ENCODE data around the gene DTD2. TPM values are rescaled to one million over a fixed set of nuclear protein-coding genes. Genes with fewer than 3 reads are reported as not detected.
"Not testable (repeated sequence)": the region's sequence is repeated elsewhere in the genome, so short reads cannot be mapped to it uniquely, and the experiment has no call there.

The DTD2 gene
- total RNA-seq, 1 donor from 2014 or later, result 10.3 TPM

GRCh38 chr14:31445703-31446102 is 11.6 kb downstream of the DTD2 start:
- no peak overlapping the region for H3K27ac Mint-ChIP-seq (ENCODE audit: unreplicated experiment)
- TF ChIP-seq, protein P1, sequence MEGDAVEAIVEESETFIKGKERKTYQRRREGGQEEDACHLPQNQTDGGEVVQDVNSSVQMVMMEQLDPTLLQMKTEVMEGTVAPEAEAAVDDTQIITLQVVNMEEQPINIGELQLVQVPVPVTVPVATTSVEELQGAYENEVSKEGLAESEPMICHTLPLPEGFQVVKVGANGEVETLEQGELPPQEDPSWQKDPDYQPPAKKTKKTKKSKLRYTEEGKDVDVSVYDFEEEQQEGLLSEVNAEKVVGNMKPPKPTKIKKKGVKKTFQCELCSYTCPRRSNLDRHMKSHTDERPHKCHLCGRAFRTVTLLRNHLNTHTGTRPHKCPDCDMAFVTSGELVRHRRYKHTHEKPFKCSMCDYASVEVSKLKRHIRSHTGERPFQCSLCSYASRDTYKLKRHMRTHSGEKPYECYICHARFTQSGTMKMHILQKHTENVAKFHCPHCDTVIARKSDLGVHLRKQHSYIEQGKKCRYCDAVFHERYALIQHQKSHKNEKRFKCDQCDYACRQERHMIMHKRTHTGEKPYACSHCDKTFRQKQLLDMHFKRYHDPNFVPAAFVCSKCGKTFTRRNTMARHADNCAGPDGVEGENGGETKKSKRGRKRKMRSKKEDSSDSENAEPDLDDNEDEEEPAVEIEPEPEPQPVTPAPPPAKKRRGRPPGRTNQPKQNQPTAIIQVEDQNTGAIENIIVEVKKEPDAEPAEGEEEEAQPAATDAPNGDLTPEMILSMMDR (IDR thresholded peaks at IDR 0.05; ENCODE audit: partially characterized antibody, unreplicated experiment), result no peak

GRCh38 chr14:31442284-31442683 is 15.0 kb downstream of the DTD2 start:
- H3K27me3 Mint-ChIP-seq (ENCODE audit: unreplicated experiment), result no peaks in the 10 kb centered on the region

More at GRCh38 chr14:31445703-31446102, 11.6 kb downstream of the DTD2 start:
- Mint-ChIP-seq H3K4me1 (ENCODE audit: low read depth, unreplicated experiment) (no peaks in the 10 kb centered on the region), H3K9me3 (ENCODE audit: unreplicated experiment) (no peaks in the 10 kb centered on the region), H3K36me3 (ENCODE audit: unreplicated experiment) (no peaks in the 10 kb centered on the region), H3K27me3 (ENCODE audit: unreplicated experiment) (no peaks in the 10 kb centered on the region), H3K4me3 (ENCODE audit: unreplicated experiment) (no peak overlapping the region)
- no peak for DNase-seq

DNA sequence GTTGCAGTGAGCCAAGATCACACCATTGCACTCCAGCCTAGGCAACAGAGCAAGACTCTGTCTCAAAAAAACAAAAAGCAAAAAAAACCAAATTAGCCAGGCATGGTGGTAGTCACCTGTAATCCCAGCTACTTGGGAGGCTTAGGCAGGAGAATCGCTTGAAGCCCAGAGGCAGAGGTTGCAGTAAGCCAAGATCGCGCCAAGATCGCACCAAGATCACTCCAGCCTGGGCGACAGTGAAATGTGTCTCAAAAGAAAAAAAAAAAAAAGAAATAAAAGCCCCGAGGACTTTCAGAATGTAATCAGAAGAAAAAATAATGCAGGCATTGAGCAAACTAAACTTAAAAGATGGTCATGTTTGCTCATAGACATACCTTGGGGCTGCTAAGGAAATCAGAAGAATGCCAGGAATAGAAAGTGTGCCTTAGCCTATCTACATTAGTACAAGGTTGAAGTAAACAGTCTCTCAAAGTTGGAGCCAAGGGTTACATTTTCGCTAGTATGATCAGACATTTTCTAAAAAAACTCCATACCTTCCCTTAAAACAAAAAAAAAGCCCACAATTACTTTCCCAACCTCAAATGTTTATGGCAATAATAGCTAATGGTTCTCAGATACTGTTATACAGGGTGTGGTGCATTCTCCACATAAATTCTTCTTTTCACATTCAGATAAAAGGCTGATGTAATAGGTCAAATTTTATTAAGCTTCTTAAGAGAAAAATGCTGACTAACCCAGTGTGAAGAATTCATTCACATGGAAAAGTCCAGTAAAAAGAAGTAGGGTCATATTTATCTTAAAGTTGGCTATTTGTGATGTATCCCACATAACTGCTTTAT is 15.8 kb downstream of the DTD2 start:
- Mint-ChIP-seq H3K4me3 (ENCODE audit: unreplicated experiment) (no peak overlapping the region), H3K27me3 (ENCODE audit: unreplicated experiment) (no peaks in the 10 kb centered on the region), H3K36me3 (ENCODE audit: unreplicated experiment) (peaks cover 4% of the 10 kb centered on the region), H3K27ac (ENCODE audit: unreplicated experiment) (no peak overlapping the region), H3K9me3 (ENCODE audit: unreplicated experiment) (no peaks in the 10 kb centered on the region), H3K4me1 (ENCODE audit: low read depth, unreplicated experiment) (no peaks in the 10 kb centered on the region)
- TF ChIP-seq, protein P1 (IDR thresholded peaks at IDR 0.05; ENCODE audit: partially characterized antibody, unreplicated experiment), result no peak
- DNase-seq, result no peak

More at GRCh38 chr14:31442284-31442683, 15.0 kb downstream of the DTD2 start:
- TF ChIP-seq, protein P1 (IDR thresholded peaks at IDR 0.05; ENCODE audit: partially characterized antibody, unreplicated experiment), result no peak
- Mint-ChIP-seq H3K4me3 (ENCODE audit: unreplicated experiment) (no peak overlapping the region), H3K27ac (ENCODE audit: unreplicated experiment) (no peak overlapping the region), H3K4me1 (ENCODE audit: low read depth, unreplicated experiment) (no peaks in the 10 kb centered on the region), H3K9me3 (ENCODE audit: unreplicated experiment) (no peaks in the 10 kb centered on the region), H3K36me3 (ENCODE audit: unreplicated experiment) (peaks cover 4% of the 10 kb centered on the region)
- DNase-seq, result no peak

DNA sequence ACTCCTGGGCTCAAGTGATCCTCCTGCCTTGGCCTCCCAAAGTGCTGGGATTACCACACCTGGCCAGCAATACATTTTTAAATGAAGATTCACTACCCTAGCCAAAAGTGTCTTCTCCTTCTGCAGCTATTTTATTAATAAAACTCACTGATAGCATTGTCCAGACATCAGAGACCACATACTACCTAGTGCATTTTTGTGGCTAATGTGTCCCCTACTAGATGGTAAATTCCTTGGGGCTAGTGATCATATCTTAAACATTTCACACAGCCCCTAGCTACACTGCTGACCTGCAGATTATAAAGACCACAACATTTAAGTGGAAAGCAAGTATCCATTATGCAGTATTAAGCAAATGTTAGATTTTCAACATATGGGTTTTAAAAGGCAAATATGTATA is 17.0 kb downstream of the DTD2 start:
- DNase-seq, result no peak
- no peaks in the 10 kb centered on the region for H3K9me3 Mint-ChIP-seq (ENCODE audit: unreplicated experiment)
- H3K36me3 Mint-ChIP-seq (ENCODE audit: unreplicated experiment), result peaks cover 4% of the 10 kb centered on the region
- TF ChIP-seq, protein P1 (IDR thresholded peaks at IDR 0.05; ENCODE audit: partially characterized antibody, unreplicated experiment), result no peak
- no peaks in the 10 kb centered on the region for H3K4me1 Mint-ChIP-seq (ENCODE audit: low read depth, unreplicated experiment)
- H3K27me3 Mint-ChIP-seq (ENCODE audit: unreplicated experiment), result no peaks in the 10 kb centered on the region
- H3K4me3 Mint-ChIP-seq (ENCODE audit: unreplicated experiment), result no peak overlapping the region
- H3K27ac Mint-ChIP-seq (ENCODE audit: unreplicated experiment), result no peak overlapping the region

- TF ChIP-seq, protein P1 (IDR thresholded peaks at IDR 0.05; ENCODE audit: partially characterized antibody, unreplicated experiment), result no peak
- no peak overlapping the region for H3K4me3 Mint-ChIP-seq (ENCODE audit: unreplicated experiment)
- H3K27me3 Mint-ChIP-seq (ENCODE audit: unreplicated experiment), result no peaks in the 10 kb centered on the region
- H3K27ac Mint-ChIP-seq (ENCODE audit: unreplicated experiment), result no peak overlapping the region
- no peak for DNase-seq
- H3K9me3 Mint-ChIP-seq (ENCODE audit: unreplicated experiment), result no peaks in the 10 kb centered on the region
- H3K36me3 Mint-ChIP-seq (ENCODE audit: unreplicated experiment), result peaks cover 4% of the 10 kb centered on the region
- no peaks in the 10 kb centered on the region for H3K4me1 Mint-ChIP-seq (ENCODE audit: low read depth, unreplicated experiment)
Measured at GRCh38 chr14:31439561-31439960, 17.7 kb downstream of the DTD2 start.

DNA sequence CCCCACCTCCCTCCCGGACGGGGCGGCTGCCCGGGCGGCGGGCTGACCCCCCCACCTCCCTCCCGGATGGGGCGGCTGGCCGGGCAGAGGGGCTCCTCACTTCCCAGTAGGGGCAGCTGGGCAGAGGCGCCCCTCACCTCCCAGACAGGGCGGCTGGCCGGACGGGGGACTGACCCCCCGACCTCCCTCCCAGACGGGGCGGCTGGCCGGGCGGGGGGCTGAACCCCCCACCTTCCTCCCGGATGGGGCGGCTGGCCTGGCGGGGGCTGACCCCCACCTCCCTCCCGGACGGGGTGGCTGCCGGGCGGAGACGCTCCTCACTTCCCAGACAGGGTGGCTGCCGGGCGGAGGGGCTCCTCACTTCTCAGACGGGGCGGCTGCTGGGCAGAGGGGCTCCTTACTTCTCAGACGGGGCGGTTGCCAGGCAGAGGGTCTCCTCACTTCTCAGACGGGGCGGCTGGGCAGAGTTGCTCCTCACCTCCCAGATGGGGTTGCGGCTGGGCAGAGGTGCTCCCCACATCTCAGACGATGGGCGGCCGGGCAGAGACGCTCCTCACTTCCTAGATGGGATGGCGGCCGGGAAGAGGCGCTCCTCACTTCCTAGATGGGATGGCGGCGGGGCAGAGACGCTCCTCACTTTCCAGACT is 20.1 kb downstream of the DTD2 start:
- not testable (repeated sequence) for H3K27me3 Mint-ChIP-seq (ENCODE audit: unreplicated experiment); DNase-seq; H3K4me1 Mint-ChIP-seq (ENCODE audit: low read depth, unreplicated experiment)

More for the DNA sequence above, 20.1 kb downstream of the DTD2 start:
- not testable (repeated sequence) for H3K27ac Mint-ChIP-seq (ENCODE audit: unreplicated experiment); H3K4me3 Mint-ChIP-seq (ENCODE audit: unreplicated experiment); H3K36me3 Mint-ChIP-seq (ENCODE audit: unreplicated experiment); H3K9me3 Mint-ChIP-seq (ENCODE audit: unreplicated experiment)
